Fibroblast of mammary gland (primary cell): Measurements from ENCODE around the gene DPCD.

Experiments
- DNase-seq: peaks from one replicate; pipeline ENCODE4 v3.0.0-alpha.2; 2010; ENCODE audit warnings: low read depth
- H3K4me3 ChIP-seq: 2 replicates; pipeline ENCODE4 v1.5.1; 2011; ENCODE audit warnings: low read depth, mild to moderate bottlenecking, low read length, moderate library complexity; ENCODE audit not compliant: control insufficient read depth
- TF ChIP-seq, protein P1 (sequence below): conservative IDR thresholded peaks from 2 replicates; pipeline ENCODE4 v1.5.1; 2011; ENCODE audit warnings: low read depth, low read length, inconsistent platforms; ENCODE audit not compliant: control insufficient read depth, insufficient read depth

The DPCD gene

DNA sequence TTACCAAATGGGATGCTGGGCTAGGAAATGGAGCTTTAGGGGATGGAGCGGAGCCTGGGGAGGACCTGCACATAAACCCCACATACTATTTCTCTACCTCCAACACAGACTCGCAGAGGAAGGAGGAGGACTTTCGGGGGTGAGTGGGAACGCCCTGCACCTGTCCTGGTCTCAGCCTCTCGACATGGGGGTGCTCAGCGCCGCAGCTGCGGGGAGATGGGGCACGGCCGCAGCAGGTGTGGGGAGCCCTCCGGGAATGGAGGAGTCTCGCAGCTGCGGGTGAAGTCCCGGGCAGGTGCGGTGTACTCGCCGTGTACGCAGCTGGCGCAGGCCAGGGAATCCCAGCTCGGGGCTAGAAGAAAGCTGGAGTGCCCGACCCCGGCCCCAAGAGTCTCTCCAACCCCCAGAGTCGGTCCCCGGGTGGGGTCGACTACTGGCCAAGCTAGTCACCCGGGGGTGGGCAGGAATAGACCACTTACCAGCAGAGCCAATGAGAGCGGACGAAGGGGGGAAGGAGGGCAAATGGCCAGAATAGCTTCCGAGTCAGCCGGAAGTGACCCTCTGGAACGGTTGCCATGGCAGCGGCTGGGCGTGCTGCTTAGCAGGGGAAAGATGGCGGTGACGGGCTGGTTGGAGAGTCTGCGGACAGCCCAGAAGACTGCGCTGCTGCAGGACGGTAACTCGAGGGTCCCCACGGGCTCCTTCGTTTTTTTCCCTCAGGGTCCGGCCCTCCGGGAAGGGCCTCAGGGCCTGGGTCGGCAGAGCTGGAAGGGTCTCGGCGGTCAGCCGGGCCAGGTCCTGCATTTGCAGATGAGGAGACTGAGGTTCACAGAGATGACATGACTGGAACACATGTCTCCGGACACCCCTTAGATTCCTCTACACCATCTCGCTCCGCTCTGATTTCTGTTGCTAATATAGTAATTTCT is at the start of gene DPCD, which contains the start of gene POLL:
Gene DPCD (plus strand): TSS at position 597 of the 929 bp plus-strand sequence. CDS start 16 bp downstream, at position 613.
Gene POLL (minus strand): TSS at position 533 of the 929 bp plus-strand sequence. CDS start 897 bp downstream, outside the sequence.
- peak; percentile 93 for DNase-seq

DNA sequence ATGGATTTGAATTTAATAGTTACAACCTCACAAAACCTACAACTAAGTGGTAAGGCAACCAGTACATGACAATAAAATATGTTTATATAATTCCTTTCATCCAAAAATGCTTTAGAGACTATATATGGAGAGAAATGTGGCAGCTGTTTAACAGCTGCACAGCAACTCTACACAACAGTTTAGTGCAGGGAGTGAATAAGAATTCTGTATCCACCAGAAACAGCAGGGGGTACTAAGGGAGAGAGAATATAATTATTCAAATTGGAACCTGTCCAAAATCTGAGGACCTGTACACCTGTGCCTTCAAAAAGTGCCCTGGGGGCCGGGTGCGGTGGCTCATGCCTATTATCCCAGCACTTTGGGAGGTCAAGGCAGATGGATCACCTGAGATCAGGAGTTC is 49.7 kb upstream of the DPCD start:
- DNase-seq, result no peak
- TF ChIP-seq, protein P1, sequence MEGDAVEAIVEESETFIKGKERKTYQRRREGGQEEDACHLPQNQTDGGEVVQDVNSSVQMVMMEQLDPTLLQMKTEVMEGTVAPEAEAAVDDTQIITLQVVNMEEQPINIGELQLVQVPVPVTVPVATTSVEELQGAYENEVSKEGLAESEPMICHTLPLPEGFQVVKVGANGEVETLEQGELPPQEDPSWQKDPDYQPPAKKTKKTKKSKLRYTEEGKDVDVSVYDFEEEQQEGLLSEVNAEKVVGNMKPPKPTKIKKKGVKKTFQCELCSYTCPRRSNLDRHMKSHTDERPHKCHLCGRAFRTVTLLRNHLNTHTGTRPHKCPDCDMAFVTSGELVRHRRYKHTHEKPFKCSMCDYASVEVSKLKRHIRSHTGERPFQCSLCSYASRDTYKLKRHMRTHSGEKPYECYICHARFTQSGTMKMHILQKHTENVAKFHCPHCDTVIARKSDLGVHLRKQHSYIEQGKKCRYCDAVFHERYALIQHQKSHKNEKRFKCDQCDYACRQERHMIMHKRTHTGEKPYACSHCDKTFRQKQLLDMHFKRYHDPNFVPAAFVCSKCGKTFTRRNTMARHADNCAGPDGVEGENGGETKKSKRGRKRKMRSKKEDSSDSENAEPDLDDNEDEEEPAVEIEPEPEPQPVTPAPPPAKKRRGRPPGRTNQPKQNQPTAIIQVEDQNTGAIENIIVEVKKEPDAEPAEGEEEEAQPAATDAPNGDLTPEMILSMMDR, result no peak
- no peak overlapping the region for H3K4me3 ChIP-seq

More for the DNA sequence above, at the start of gene DPCD, which contains the start of gene POLL:
- TF ChIP-seq, protein P1, result no peak
- H3K4me3 ChIP-seq, result peak within 1 kb of the TSS; percentile 95

DNA sequence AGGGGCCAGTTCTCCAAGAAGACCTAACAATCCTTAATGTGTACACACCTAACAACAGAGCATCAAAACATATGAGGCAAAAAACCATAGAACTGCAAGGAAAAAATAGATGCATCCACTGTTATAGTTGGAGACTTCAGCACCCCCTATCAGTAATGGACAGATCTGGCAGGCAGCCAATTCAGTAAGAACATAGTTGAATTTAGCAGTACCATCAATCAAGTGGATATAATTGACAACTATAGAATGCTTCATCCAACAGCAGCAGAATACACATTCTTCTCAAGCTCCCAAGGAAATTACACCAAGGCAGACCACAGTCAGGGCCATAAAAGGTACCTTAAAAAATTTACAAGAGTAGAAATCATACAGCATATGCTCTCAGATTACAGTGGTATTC is 42.2 kb upstream of the DPCD start:
- H3K4me3 ChIP-seq, result no peak overlapping the region
- no peak for DNase-seq
- TF ChIP-seq, protein P1, result no peak

DNA sequence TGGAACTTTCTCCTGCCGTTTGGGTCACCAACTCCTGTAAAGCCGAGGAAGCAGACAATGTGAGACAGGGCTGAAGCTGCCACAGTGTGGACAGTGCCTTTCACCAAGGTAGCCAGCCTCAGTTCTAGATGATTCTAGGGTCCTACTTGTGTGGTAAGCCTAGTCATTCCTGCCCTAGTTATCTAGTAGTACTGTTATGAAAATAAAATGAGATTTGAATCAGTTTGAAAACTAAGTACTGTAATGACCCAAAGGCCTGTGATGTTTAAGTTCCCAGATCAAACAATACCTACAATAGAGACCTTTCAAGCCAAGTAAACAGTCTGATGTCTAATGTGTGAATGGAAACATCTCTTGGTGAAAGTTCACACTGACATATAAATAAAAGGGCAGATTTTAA is 37.2 kb upstream of the DPCD start:
- no peak overlapping the region for H3K4me3 ChIP-seq
- no peak for DNase-seq
- TF ChIP-seq, protein P1, result no peak

DNA sequence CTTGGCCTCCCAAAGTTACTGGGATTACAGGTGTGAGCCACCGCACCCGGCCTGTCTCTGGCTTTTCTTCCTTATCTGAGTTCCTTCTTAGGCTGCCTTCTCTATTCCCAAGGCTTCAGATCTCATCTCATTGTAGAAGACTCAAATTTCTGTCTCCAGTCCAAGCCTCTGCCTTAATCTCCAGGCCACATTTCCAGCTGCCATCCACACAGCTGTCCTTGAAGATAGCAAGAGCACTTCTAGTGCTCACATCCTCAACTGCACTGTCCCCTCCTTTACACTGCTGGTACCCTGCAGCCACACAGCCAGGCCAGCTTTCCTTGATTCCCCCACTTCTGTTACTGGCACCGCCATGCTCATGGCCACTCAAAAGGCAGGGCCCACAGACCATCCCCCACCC is 35.7 kb upstream of the DPCD start:
- no peak overlapping the region for H3K4me3 ChIP-seq
- TF ChIP-seq, protein P1, result no peak
- DNase-seq, result no peak

DNA sequence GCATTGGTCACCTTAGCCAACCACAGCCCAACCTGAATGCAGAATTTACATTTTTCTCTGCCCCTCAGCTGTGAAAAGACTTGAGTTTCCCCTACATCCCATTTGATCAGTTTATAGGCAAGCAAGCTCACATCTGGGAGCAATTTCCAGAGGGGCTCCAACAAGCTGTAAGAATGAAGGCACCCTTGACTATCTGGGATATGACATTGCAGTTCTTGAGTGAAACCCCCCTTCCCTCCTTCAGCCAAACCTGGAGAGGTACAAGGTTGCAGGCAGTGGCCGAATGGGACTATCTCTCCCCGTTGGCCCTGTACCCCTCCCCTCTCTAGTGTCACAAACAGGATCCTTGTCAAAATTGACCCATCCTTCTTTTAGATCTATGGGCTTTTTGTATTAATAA is 30.6 kb upstream of the DPCD start:
- TF ChIP-seq, protein P1, result no peak
- DNase-seq, result no peak
- H3K4me3 ChIP-seq, result no peak overlapping the region
